ENCODE results near the gene SNUPN. TPM values are rescaled to one million over a fixed set of nuclear protein-coding genes. Genes with fewer than 3 reads are reported as not detected.

SNUPN gene
- total RNA-seq, 6 donors from 2014 or later = 14.1 to 30.4 (median 22.4) TPM

- Histone ChIP-seq H3K9me3 (no peaks in the 10 kb centered on the region), H3K27ac (no peak overlapping the region), H3K27me3 (no peaks in the 10 kb centered on the region), H3K4me1 (no peaks in the 10 kb centered on the region), H3K4me3 (no peak overlapping the region), H3K36me3 (peaks cover 25 to 83% (median 54%) of the 10 kb centered on the region in 4 donors)
- ATAC-seq (ENCODE audit: low FRiP score in 2 of 2) = no peak
- 75 to 86% methylated on average over 6 of the region's 6 CpGs for WGBS, 2 donors
- DNase-seq = no peak
- TF ChIP-seq POLR2AphosphoS5 (IDR thresholded peaks at IDR 0.05) (no peak), EP300 (IDR thresholded peaks at IDR 0.05) (no peak), CTCF (IDR thresholded peaks at IDR 0.05) (no peak), POLR2A (IDR thresholded peaks at IDR 0.05) (no peak)
Observed at GRCh38 chr15:75606711-75607699, 18.5 kb downstream of the SNUPN start.

DNA sequence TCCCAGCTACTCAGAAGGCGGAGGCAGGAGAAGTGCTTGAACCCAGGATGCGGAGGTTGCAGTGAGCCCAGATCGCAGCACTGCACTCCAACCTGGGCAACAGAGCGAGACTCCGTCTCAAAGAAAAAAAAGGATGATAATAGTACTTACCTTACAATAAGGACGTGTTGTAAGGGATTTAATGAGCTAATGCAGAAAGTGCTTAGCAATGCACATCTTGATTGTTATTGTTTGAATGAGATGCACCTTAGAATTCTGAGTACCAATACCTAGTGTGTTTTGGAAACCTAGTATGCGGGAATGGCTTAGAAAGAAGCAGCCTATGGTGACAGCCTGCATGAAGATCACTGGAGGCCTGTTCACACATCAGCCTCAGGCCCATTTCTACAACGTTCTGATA is 19.5 kb downstream of the SNUPN start:
- Histone ChIP-seq H3K27ac (no peak overlapping the region), H3K9me3 (no peaks in the 10 kb centered on the region), H3K4me1 (no peaks in the 10 kb centered on the region), H3K4me3 (no peak overlapping the region), H3K27me3 (no peaks in the 10 kb centered on the region), H3K36me3 (peaks cover 25 to 89% (median 52%) of the 10 kb centered on the region in 4 donors)
- no peak for TF ChIP-seq EP300 (IDR thresholded peaks at IDR 0.05)
- TF ChIP-seq POLR2A (IDR thresholded peaks at IDR 0.05) = no peak
- no peak for TF ChIP-seq CTCF (IDR thresholded peaks at IDR 0.05)
- no peak for TF ChIP-seq POLR2AphosphoS5 (IDR thresholded peaks at IDR 0.05)
- 94 to 96% methylated on average over 8 of the region's 8 CpGs for WGBS, 2 donors
- DNase-seq (no peak), ATAC-seq (ENCODE audit: low FRiP score in 2 of 2) (no peak)

DNA sequence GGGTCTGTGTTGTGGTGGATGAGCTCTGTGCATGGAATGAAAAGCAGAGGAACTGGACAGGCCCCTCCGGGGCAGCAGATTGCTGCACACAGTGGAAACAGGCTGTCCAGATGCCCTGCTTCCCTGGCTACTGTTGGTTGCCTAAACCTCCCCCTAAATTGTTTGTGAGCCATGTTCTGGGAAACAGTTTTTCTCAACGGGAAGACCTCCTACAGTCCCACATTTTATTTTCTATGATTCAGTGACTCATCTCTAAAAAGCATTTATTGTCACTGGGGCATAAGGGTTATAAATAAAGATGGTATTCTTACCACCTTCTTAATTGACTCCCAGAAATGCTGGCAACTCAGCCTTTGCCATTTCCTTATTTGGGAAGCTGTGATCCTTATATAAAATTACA is 26.1 kb downstream of the SNUPN start:
- TF ChIP-seq EP300 (IDR thresholded peaks at IDR 0.05) (no peak), CTCF (IDR thresholded peaks at IDR 0.05) (no peak), POLR2A (IDR thresholded peaks at IDR 0.05) (no peak)
- Histone ChIP-seq H3K27ac (peak overlapping the region in 2 of 4 donors; percentile 15 to 37), H3K4me1 (peaks cover 4 to 20% (median 10%) of the 10 kb centered on the region in 4 donors), H3K36me3 (peaks cover 0 to 75% (median 19%) of the 10 kb centered on the region in 4 donors), H3K27me3 (no peaks in the 10 kb centered on the region), H3K4me3 (no peak overlapping the region), H3K9me3 (no peaks in the 10 kb centered on the region)
- WGBS, 2 donors = 44 to 49% methylated on average over 2 of the region's 2 CpGs
- DNase-seq = no peak
- no peak for ATAC-seq (ENCODE audit: low FRiP score in 2 of 2)

GRCh38 chr15:75598361-75598760 is 27.2 kb downstream of the SNUPN start:
- Histone ChIP-seq H3K27ac (peak overlapping the region in 3 of 4 donors; percentile 13 to 46 (median 15)), H3K9me3 (no peaks in the 10 kb centered on the region), H3K4me3 (no peak overlapping the region), H3K27me3 (no peaks in the 10 kb centered on the region), H3K4me1 (peaks cover 4 to 20% (median 10%) of the 10 kb centered on the region in 4 donors), H3K36me3 (peaks cover 0 to 75% (median 17%) of the 10 kb centered on the region in 4 donors)
- WGBS, 2 donors = 83% methylated on average over 1 to 4 of the region's 4 CpGs
- ATAC-seq (ENCODE audit: low FRiP score in 2 of 2) (no peak), DNase-seq (peak in 1 of 2 donors; percentile 23)
- TF ChIP-seq POLR2A (IDR thresholded peaks at IDR 0.05) = no peak
- no peak for TF ChIP-seq POLR2AphosphoS5 (IDR thresholded peaks at IDR 0.05)
- TF ChIP-seq EP300 (IDR thresholded peaks at IDR 0.05) = no peak
- no peak for TF ChIP-seq CTCF (IDR thresholded peaks at IDR 0.05)

Measured in upper lobe of left lung (tissue), 6 donors.